H9 (cell line): ENCODE measurements around the gene GATA6. TPM values are rescaled to one million over a fixed set of nuclear protein-coding genes. Genes with fewer than 3 reads are reported as not detected.

Experiments
- DNase-seq: peaks from one replicate; pipeline ENCODE4 v3.0.0-alpha.2; 2017
- H2AFZ ChIP-seq: one replicate; pipeline ENCODE4 v1.6.1; 2013; ENCODE audit warnings: mild to moderate bottlenecking, low read length, control low read depth, moderate library complexity
- H2AK5ac ChIP-seq: 2 replicates; pipeline ENCODE4 v1.6.1; 2013; ENCODE audit warnings: low read length, control low read depth, mixed read lengths; ENCODE audit not compliant: insufficient read length
- H2BK120ac ChIP-seq: one replicate; pipeline ENCODE4 v1.6.1; 2013; ENCODE audit warnings: low read depth, mild to moderate bottlenecking, low read length, control low read depth, inconsistent platforms; ENCODE audit not compliant: poor library complexity, severe bottlenecking
- H2BK12ac ChIP-seq: 2 replicates; pipeline ENCODE4 v1.6.1; 2013; ENCODE audit warnings: low read length, control low read depth, mixed read lengths, low read depth; ENCODE audit not compliant: insufficient read length
- H2BK15ac ChIP-seq: 2 replicates; pipeline ENCODE4 v1.6.1; 2013; ENCODE audit warnings: low read depth, low read length, control low read depth
- H2BK20ac ChIP-seq: one replicate; pipeline ENCODE4 v1.6.1; 2013; ENCODE audit warnings: low read depth, mild to moderate bottlenecking, low read length, control low read depth, inconsistent platforms; ENCODE audit not compliant: poor library complexity, severe bottlenecking
- H2BK5ac ChIP-seq: 2 replicates; pipeline ENCODE4 v1.6.1; 2013; ENCODE audit warnings: low read length, control low read depth, mixed read lengths; ENCODE audit not compliant: insufficient read length
- H3K14ac ChIP-seq: 2 replicates; pipeline ENCODE4 v1.6.1; 2013; ENCODE audit warnings: low read length, control low read depth; ENCODE audit not compliant: insufficient read depth
- H3K18ac ChIP-seq: 2 replicates; pipeline ENCODE4 v1.6.1; 2013; ENCODE audit warnings: low read depth, mild to moderate bottlenecking, mixed read lengths, low read length, control low read depth; ENCODE audit not compliant: insufficient read length
- H3K23ac ChIP-seq: 2 replicates; pipeline ENCODE4 v1.6.1; 2013; ENCODE audit warnings: low read length, control low read depth, mixed read lengths, low read depth; ENCODE audit not compliant: insufficient read length
- H3K23me2 ChIP-seq: 2 replicates; pipeline ENCODE4 v1.6.1; 2013; ENCODE audit warnings: low read depth, mild to moderate bottlenecking, mixed read lengths, low read length, control low read depth; ENCODE audit not compliant: insufficient read length, poor library complexity, severe bottlenecking
- H3K27ac ChIP-seq: 2 replicates; pipeline ENCODE4 v1.5.1; 2013; ENCODE audit warnings: low read length, control low read depth, mixed read lengths, low read depth; ENCODE audit not compliant: insufficient read length
- H3K27me3 ChIP-seq: 2 replicates; pipeline ENCODE4 v1.6.1; 2013; ENCODE audit warnings: low read length, control low read depth, inconsistent platforms; ENCODE audit not compliant: insufficient read depth
- H3K4ac ChIP-seq: 2 replicates; pipeline ENCODE4 v1.6.1; 2013; ENCODE audit warnings: low read depth, mild to moderate bottlenecking, control low read depth, inconsistent platforms, low read length, moderate library complexity
- H3K4me1 ChIP-seq: 2 replicates; pipeline ENCODE4 v1.6.1; 2013; ENCODE audit warnings: low read length, control low read depth, inconsistent platforms; ENCODE audit not compliant: insufficient read depth
- H3K4me2 ChIP-seq: 2 replicates; pipeline ENCODE4 v1.6.1; 2013; ENCODE audit warnings: low read length, control low read depth, mixed read lengths; ENCODE audit not compliant: insufficient read length, insufficient read depth
- H3K56ac ChIP-seq: 2 replicates; pipeline ENCODE4 v1.6.1; 2013; ENCODE audit warnings: low read depth, mild to moderate bottlenecking, mixed read lengths, low read length, control low read depth; ENCODE audit not compliant: insufficient read length
- H3K79me1 ChIP-seq: 2 replicates; pipeline ENCODE4 v1.6.1; 2013; ENCODE audit warnings: low read depth, mild to moderate bottlenecking, moderate library complexity, low read length, control low read depth, inconsistent platforms; ENCODE audit not compliant: insufficient read depth, poor library complexity, severe bottlenecking
- H3K79me2 ChIP-seq: 2 replicates; pipeline ENCODE4 v1.6.1; 2013; ENCODE audit warnings: low read length, control low read depth, inconsistent platforms; ENCODE audit not compliant: insufficient read depth
- H3K9ac ChIP-seq: 2 replicates; pipeline ENCODE4 v1.6.1; 2013; ENCODE audit warnings: low read length, control low read depth, mixed read lengths; ENCODE audit not compliant: insufficient read length; ENCODE audit errors: extremely low read depth
- H3K9me3 ChIP-seq: one replicate; pipeline ENCODE4 v1.6.1; 2013; ENCODE audit warnings: low read depth, low read length, inconsistent platforms; ENCODE audit not compliant: control insufficient read depth
- H3T11ph ChIP-seq: one replicate; pipeline ENCODE4 v1.6.1; 2013; ENCODE audit warnings: mild to moderate bottlenecking, low read length, control low read depth, inconsistent platforms
- H4K20me1 ChIP-seq: one replicate; pipeline ENCODE4 v1.6.1; 2013; ENCODE audit not compliant: control insufficient read depth, insufficient read length, insufficient read depth
- H4K5ac ChIP-seq: 2 replicates; pipeline ENCODE4 v1.6.1; 2013; ENCODE audit warnings: low read depth, mild to moderate bottlenecking, mixed read lengths, low read length, control low read depth; ENCODE audit not compliant: insufficient read length
- H4K8ac ChIP-seq: replicated peaks from 2 replicates; pipeline ENCODE4 v1.6.1; 2013; ENCODE audit warnings: low read length, control low read depth, mixed read lengths, low read depth; ENCODE audit not compliant: insufficient read length
- H4K91ac ChIP-seq: 2 replicates; pipeline ENCODE4 v1.6.1; 2013; ENCODE audit warnings: low read depth, mild to moderate bottlenecking, moderate library complexity, mixed read lengths, low read length, control low read depth; ENCODE audit not compliant: insufficient read length
- H3K27ac Mint-ChIP-seq, 3 experiments: 2 replicates in 2 of 3; 3 replicates in 1 of 3; pipeline ENCODE4 v1.8.0; 2020 to 2021; ENCODE audit warnings: mixed read lengths in 3 of 3, mild to moderate bottlenecking in 1 of 3, moderate library complexity in 1 of 3
- H3K27me3 Mint-ChIP-seq: 2 replicates; pipeline ENCODE4 v1.8.0; 2021; ENCODE audit warnings: low read depth, mild to moderate bottlenecking, moderate library complexity, mixed read lengths
- H3K36me3 Mint-ChIP-seq, 3 experiments: 2 replicates in 2 of 3; 3 replicates in 1 of 3; pipeline ENCODE4 v1.8.0; 2020 to 2021; ENCODE audit warnings: low read depth in 3 of 3, mixed read lengths in 3 of 3; ENCODE audit not compliant: insufficient read depth in 1 of 3
- H3K4me1 Mint-ChIP-seq, 2 experiments: 2 replicates each; pipeline ENCODE4 v1.8.0; 2020; ENCODE audit warnings: mixed read lengths in 2 of 2
- H3K4me3 Mint-ChIP-seq, 2 experiments: 2 replicates in 1 of 2; 3 replicates in 1 of 2; pipeline ENCODE4 v1.8.0; 2020 to 2021; ENCODE audit warnings: mild to moderate bottlenecking in 2 of 2, mixed read lengths in 2 of 2, moderate library complexity in 1 of 2
- H3K9me3 Mint-ChIP-seq, 2 experiments: 2 replicates in 1 of 2; 3 replicates in 1 of 2; pipeline ENCODE4 v1.8.0; 2020; ENCODE audit warnings: mild to moderate bottlenecking in 2 of 2, mixed read lengths in 2 of 2, moderate library complexity in 1 of 2
- CTCF ChIP-seq: fragments of 200-600 bp; sonication (generic); conservative IDR thresholded peaks from 3 replicates; pipeline ENCODE4 v1.8.0; 2021; ENCODE audit warnings: antibody characterized with exemption, mild to moderate bottlenecking
- WGBS: extraction: QIAGEN DNeasy Blood & Tissue Kit; methylation state at CpG from one replicate; pipeline ENCODE4 v1.1.7; 2013; ENCODE audit warnings: missing lambda C conversion rate, low lambda C conversion rate, mixed read lengths; ENCODE audit not compliant: insufficient read length; ENCODE audit errors: extremely low coverage; 5-methylcytosine and 5-hydroxymethylcytosine counted together
- total RNA-seq: library from RNA; stranded (reverse); gene quantifications from 2 replicates; pipeline ENCODE4 v1.2.1, GENCODE V29; 2021

GATA6 gene
- total RNA-seq, 1 experiment from 2014 or later = not detected

DNA sequence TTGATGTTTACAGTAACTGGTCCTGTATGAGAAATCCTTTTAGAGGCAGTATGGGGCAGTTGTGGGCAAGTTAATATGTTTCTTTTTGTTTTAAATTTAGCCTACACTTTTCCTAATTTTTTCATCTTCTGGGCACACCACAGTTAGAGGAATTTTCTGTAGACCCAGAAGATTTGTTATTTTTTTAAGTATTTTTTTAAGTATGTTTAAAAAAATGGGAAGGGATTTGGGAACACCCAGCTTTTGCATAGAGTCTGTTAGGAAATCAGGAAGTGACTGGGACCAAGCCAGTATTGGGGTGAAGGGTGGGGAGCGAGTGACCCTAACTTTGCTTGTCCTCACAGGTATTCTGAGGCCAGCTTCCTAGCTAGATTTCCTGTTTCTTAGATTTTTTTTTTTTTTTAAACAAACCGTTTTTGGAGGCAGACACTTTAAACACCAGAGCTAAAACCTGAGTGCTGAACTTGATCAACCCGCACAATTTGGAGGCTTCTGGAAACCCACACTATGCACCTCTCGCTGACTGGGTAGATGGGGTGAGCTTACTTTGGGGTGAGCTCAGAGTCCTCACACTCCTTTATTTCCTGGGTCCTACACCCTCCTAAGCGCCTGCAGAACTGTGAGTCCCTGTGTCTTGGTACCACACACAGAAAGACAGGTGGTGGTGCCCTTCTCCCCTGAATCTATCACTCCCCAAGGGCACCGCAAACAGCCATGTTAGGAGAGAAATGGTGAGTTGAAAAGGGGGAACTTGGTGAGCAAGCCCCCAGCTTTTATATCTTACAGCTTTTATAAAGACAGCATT lies 5.2 kb downstream of the GATA6 start:
- H2AK5ac ChIP-seq = no peak overlapping the region
- H3K18ac ChIP-seq = no peak overlapping the region
- no peak overlapping the region for H4K91ac ChIP-seq
- H2BK12ac ChIP-seq = no peak overlapping the region
- no peak overlapping the region for H2AFZ ChIP-seq
- H2BK5ac ChIP-seq = no peak overlapping the region
- TF ChIP-seq CTCF = no peak
- Mint-ChIP-seq H3K27ac (no peak overlapping the region), H3K9me3 (peaks cover 4 to 22% of the 10 kb centered on the region in 2 experiments; a peak in 3 of 5 replicates), H3K4me3 (no peak overlapping the region), H3K4me1 (peaks cover 9 to 22% of the 10 kb centered on the region in 2 experiments), H3K27me3 (peaks cover 96% of the 10 kb centered on the region), H3K36me3 (no peaks in the 10 kb centered on the region; a peak in 1 of 7 replicates)
- no peaks in the 10 kb centered on the region for H3K79me1 ChIP-seq
- peaks cover 14% of the 10 kb centered on the region for H3K23me2 ChIP-seq
- H2BK120ac ChIP-seq = no peak overlapping the region
- no peak overlapping the region for H3K4me2 ChIP-seq
- H3K9ac ChIP-seq = no peak overlapping the region
- H3K27me3 ChIP-seq = peaks cover 91% of the 10 kb centered on the region
- H2BK15ac ChIP-seq = no peak overlapping the region
- H3T11ph ChIP-seq = no peak overlapping the region
- H4K20me1 ChIP-seq = no peaks in the 10 kb centered on the region
- no peak overlapping the region for H3K4ac ChIP-seq
- no CpG with 5 or more reads among the region's 6 CpGs for WGBS
- no peaks in the 10 kb centered on the region for H3K4me1 ChIP-seq
- no peak overlapping the region for H3K14ac ChIP-seq
- H3K79me2 ChIP-seq = no peaks in the 10 kb centered on the region
- no peak overlapping the region for H3K23ac ChIP-seq
- no peak overlapping the region for H3K56ac ChIP-seq
- DNase-seq = no peak
- H3K27ac ChIP-seq = no peak overlapping the region
- no peak overlapping the region for H4K8ac ChIP-seq
- no peak overlapping the region for H2BK20ac ChIP-seq
- no peaks in the 10 kb centered on the region for H3K9me3 ChIP-seq
- H4K5ac ChIP-seq = no peak overlapping the region
